LNCAP (cell line): ENCODE measurements around the gene MAEL.

Experiments
- TF ChIP-seq, protein P1 (sequence below): fragments of 450-650 bp; IDR thresholded peaks from 2 replicates; pipeline ENCODE4 v1.5.1; 2017; ENCODE audit warnings: mild to moderate bottlenecking

Gene MAEL

DNA sequence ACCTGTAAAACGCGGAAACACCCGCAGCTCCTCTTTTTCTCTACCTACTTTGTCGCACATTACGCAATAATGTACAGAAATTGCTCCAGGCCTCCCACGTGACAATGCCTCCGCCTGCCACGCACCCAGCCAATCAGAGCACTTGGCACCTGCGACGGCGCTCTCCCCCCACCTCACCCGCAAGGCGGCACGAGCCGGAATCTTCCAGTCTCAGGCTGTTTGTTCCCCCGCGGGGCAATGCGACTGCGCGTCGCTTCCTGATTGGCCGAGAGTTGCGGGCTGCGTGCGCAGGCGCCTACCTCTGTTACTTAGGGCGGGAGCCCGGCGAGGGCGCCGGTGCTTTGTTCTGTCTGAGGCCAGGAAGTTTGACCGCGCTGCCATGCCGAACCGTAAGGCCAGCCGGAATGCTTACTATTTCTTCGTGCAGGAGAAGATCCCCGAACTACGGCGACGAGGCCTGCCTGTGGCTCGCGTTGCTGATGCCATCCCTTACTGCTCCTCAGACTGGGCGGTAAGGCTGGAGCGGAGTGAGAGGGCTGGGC is at the start of gene MAEL:
TSS of gene MAEL (plus strand) at position 307 of the 542 bp plus-strand sequence. CDS start at position 380, 73 bp downstream.
- TF ChIP-seq, protein P1, sequence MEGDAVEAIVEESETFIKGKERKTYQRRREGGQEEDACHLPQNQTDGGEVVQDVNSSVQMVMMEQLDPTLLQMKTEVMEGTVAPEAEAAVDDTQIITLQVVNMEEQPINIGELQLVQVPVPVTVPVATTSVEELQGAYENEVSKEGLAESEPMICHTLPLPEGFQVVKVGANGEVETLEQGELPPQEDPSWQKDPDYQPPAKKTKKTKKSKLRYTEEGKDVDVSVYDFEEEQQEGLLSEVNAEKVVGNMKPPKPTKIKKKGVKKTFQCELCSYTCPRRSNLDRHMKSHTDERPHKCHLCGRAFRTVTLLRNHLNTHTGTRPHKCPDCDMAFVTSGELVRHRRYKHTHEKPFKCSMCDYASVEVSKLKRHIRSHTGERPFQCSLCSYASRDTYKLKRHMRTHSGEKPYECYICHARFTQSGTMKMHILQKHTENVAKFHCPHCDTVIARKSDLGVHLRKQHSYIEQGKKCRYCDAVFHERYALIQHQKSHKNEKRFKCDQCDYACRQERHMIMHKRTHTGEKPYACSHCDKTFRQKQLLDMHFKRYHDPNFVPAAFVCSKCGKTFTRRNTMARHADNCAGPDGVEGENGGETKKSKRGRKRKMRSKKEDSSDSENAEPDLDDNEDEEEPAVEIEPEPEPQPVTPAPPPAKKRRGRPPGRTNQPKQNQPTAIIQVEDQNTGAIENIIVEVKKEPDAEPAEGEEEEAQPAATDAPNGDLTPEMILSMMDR = no peak

DNA sequence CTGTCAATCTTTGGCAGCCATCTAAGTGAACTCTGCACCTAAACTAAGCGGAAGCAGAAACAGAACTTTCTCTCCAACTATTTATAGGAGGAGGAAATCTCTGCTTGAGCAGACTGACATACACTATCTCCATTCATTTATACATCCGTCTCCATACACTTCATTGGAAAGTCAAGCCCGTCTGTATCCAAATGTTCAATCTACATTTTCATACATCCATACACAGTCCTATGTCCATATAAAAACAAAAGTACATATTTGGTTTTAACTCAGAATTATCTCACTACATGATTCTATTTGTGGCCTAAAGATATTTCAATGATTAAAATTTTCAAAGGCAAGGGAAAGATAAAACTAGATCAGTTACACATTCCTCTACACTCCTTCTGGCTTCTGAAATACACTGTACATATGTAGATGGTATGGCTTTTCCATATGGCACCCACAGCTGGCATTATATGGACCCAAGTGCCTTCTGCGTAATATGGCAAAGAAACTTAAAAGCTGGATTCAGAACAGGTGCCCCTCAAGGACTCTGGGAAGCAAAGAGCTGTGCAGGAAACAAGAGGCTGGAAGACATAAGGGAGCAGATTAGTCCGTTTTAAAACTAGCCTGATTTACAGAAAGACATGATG is 49.2 kb upstream of the MAEL start:
- TF ChIP-seq, protein P1 = no peak

DNA sequence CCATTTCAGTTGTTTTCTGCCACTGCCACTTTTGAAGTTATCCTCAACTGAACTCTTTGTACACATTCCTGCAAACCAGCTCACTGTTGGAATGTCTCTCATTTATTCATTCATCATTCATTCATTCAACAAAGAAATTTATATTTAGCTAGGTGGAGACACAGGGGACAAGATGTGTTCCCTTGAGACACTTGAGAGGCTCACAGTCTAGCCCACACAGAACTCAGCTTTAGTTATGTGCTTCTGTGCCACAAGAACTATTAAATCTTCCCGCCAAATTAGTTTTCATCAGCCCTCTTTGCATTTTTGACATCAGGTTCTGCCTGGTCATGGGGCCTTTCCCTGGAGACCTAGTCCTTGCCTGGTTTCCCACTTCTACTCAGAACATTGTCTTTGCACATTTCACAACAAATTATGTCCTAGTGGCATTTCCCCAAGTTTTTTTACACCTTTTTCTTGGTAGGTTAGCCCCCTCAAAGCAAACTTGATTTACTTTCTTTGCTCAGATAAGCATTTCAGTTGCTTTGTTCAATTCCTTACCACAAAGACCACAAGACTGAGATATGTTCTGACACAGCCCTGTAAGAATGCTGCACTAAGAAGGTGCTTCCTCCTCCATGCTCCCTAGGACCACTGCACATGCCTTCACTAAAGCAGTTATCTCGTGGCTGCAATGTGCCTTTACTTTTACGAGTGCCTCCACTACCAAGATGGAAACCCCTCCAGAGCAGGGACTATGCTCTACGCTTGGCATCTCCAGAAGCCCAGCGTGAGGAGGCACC is 44.7 kb upstream of the MAEL start:
- TF ChIP-seq, protein P1 = no peak

DNA sequence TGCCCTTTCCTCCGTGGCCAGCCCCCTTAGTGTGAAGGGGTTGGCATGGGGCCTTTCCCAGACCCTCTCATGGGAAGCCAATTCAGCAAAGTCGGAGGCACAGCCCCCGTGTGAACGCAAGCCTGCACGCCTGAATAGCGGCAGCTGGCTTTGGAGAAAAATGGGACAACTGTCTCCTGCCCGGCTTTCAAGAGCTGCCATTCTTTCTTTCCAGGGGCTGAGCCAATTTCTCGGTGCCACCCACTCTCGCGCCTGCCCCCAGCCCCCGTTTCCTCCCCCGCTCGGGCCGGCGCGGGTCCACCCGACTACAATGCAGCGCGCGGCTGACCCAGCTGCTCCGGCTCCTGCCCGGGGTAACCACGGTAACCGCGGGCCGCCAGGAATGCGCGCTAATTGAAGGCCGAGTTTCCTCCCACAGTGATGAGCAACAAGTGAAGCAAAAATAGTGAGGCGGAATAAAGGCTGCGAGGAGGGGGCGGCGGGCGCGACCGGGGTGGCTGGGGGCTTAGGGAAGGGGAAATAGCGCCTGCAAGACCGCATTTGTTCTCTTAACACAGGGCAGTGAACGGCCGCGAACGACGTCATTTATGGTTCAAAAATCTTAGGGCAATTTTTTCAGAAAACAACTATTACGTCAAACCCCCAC is 41.6 kb upstream of the MAEL start:
- TF ChIP-seq, protein P1 = no peak

DNA sequence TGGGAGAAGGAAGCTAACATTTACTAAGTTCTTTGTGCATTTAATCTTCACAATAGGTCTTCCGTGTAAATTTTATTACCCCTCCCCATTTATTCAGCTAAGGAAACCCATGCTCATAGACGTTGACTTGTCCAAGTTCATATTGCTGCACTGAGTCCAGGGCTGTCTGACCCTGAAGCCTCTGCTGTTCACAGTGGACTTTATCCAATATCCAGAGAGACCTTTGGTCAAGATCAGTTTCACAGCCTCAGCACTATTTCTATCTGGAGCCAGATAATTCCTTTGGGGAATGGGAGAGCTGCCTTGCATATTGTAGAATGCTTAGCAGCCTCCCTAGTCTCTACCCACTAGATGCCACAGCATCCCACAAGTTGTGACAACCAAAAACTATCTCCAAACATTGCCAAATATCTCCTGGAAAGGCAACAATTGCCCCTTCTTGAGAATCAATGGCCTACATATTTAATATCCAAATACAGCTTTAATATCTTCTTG is 40.2 kb upstream of the MAEL start:
- TF ChIP-seq, protein P1 = no peak

DNA sequence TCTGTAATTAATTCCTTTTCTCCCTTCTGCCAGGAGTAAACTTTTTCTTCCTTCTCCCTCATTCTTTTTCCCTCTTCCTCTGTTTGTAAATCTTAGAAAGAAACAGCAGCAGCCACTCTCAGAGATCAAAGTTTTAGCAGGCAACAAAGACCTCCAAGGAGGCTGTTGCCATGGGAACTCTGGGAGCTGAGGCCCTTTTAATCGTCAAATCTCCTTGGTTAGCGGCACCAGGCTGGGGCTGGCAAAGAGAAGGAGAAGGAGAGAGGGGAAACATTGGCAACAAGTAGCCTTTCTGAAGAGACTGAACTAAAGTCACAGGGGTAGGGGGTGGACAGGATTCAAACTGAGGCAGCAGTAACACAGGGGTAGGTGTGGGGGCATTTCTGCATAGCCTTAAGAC is 38.9 kb upstream of the MAEL start:
- TF ChIP-seq, protein P1 = no peak

DNA sequence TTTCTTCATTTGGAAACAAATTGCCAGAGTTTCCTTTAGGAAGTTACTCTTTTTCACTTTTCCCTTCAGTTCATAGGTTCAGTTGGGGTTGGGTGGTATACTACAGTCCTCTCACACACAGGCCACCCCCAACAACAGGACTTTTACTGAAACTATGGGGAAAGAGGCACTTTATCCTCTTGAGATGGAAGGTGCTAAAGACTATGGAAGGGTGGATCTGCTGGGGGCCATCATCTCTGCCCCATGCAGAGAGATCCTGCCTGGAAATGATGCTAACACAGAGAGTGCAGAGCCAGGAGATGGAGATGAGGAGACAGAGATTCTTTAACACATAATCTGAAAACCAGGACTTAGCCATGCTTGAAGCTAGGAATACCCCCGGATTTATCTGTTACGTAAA is 38.0 kb upstream of the MAEL start:
- TF ChIP-seq, protein P1 = no peak
